ENCODE measurements around the gene TPCN2. TPM values are rescaled to one million over a fixed set of nuclear protein-coding genes. Genes with fewer than 3 reads are reported as not detected.

TPCN2 gene
- total RNA-seq, 6 donors from 2014 or later: 12.5 to 61.8 (median 18.8) TPM

- peak overlapping the region in 2 of 4 donors; percentile 14 to 35 for H3K27ac ChIP-seq
- WGBS, 2 donors: 71 to 95% methylated on average over 1 of the region's 1 CpG
Measured at GRCh38 chr11:69039501-69039900, 9.2 kb upstream of the TPCN2 start.

DNA sequence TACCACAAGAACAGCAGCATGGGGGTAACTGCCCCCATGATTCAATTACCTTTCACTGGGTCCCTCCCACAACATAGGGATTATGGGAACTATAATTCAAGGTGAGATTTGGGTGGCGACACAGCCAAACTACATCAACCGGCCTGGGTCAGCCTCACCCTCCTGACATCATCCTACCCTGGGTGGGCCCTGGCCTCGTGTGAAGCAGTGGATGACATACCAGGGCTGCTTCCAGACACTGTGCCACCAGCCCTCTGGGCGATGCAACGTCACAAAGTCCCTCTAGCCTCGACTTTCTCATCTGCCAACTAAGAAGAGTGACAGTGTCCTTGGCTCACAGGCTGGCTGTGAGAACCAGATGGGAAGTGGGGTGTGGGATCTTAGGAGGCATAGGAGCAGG is 8.7 kb upstream of the TPCN2 start:
- H3K9me3 ChIP-seq: no peaks in the 10 kb centered on the region
- no peak for ATAC-seq (ENCODE audit: low FRiP score in 2 of 2)
- peaks cover 0 to 15% (median 12%) of the 10 kb centered on the region in 4 donors for H3K4me1 ChIP-seq
- no peak for DNase-seq
- no peaks in the 10 kb centered on the region for H3K36me3 ChIP-seq
- H3K4me3 ChIP-seq: no peak overlapping the region
- TF ChIP-seq POLR2AphosphoS5 (IDR thresholded peaks at IDR 0.05): no peak
- no peak for TF ChIP-seq EP300 (IDR thresholded peaks at IDR 0.05)
- no peak for TF ChIP-seq CTCF (IDR thresholded peaks at IDR 0.05)
- TF ChIP-seq POLR2A (IDR thresholded peaks at IDR 0.05): no peak
- WGBS, 2 donors: 83 to 90% methylated on average over 6 of the region's 6 CpGs
- no peak overlapping the region for H3K27ac ChIP-seq
- no peaks in the 10 kb centered on the region for H3K27me3 ChIP-seq

More at GRCh38 chr11:69039501-69039900, 9.2 kb upstream of the TPCN2 start:
- TF ChIP-seq POLR2A (IDR thresholded peaks at IDR 0.05) (no peak), CTCF (IDR thresholded peaks at IDR 0.05) (no peak)
- H3K27me3 ChIP-seq: no peaks in the 10 kb centered on the region
- no peak for ATAC-seq (ENCODE audit: low FRiP score in 2 of 2)
- peaks cover 0 to 13% (median 10%) of the 10 kb centered on the region in 4 donors for H3K4me1 ChIP-seq
- no peak overlapping the region for H3K4me3 ChIP-seq
- H3K9me3 ChIP-seq: no peaks in the 10 kb centered on the region
- DNase-seq: no peak
- no peaks in the 10 kb centered on the region for H3K36me3 ChIP-seq

DNA sequence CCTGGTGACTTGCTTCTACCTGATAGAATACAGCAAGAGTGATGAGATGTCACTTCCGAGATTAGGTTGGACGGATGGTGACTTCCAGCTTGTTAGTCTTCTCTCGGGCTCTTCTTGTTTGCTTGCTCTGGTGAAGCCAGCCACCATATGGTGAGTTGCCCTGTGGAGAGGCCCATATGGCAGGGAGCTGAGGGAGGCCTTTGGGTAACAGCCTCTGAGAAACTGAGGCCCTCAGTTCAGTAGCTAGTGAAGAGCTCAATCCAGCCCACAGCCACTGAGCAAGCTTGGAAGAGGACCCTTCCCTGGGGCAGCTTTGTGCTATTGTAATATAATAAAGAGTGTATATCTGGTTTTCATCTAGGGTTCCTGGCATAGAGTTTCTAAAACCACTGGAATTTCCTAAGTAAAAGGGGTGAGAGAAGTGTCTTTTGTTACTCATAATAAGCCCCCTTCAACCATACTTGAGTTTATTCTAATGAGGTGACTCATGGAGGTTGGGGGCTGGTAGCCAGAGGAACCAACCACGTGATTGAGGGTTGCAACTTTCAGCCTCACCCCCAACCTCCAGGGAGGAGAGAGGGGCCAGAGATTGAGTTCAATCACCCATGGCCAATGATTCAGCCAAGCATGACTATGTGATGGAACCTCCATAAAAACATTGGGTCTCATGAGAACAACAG is 8.0 kb upstream of the TPCN2 start:
- Histone ChIP-seq H3K4me3 (no peak overlapping the region), H3K4me1 (peaks cover 0 to 11% (median 7%) of the 10 kb centered on the region in 4 donors), H3K27me3 (no peaks in the 10 kb centered on the region), H3K36me3 (no peaks in the 10 kb centered on the region), H3K9me3 (no peaks in the 10 kb centered on the region), H3K27ac (no peak overlapping the region)
- DNase-seq (no peak), ATAC-seq (ENCODE audit: low FRiP score in 2 of 2) (no peak)
- TF ChIP-seq POLR2AphosphoS5 (IDR thresholded peaks at IDR 0.05) (no peak), POLR2A (IDR thresholded peaks at IDR 0.05) (no peak)
- WGBS, 2 donors: 71 to 76% methylated on average over 4 of the region's 4 CpGs

DNA sequence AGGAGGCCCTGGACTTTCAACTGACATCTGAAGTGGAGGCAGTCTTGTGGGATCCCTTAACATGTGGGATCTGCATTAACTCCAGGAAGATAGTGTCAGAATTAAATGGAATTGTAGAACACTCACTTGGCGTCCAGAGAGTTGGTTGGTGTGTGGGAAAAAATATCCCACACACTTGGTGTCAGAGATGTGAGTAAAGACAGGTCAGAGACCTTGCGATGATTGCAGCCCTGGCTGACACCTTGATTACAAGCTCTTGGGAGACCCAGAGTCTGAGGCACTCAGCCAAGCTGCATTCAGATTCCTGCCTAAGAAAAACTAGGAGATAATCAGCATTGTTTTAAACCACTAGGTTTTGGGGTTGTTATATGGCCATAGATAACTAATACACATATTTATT is 7.2 kb upstream of the TPCN2 start:
- Histone ChIP-seq H3K9me3 (no peaks in the 10 kb centered on the region), H3K4me1 (peaks cover 0 to 9% (median 7%) of the 10 kb centered on the region in 4 donors), H3K4me3 (no peak overlapping the region), H3K36me3 (no peaks in the 10 kb centered on the region), H3K27me3 (no peaks in the 10 kb centered on the region), H3K27ac (no peak overlapping the region)
- WGBS, 2 donors: 72 to 92% methylated on average over 2 of the region's 2 CpGs
- no peak for DNase-seq
- ATAC-seq (ENCODE audit: low FRiP score in 2 of 2): no peak
- no peak for TF ChIP-seq EP300 (IDR thresholded peaks at IDR 0.05)
- no peak for TF ChIP-seq POLR2AphosphoS5 (IDR thresholded peaks at IDR 0.05)
- no peak for TF ChIP-seq POLR2A (IDR thresholded peaks at IDR 0.05)
- TF ChIP-seq CTCF (IDR thresholded peaks at IDR 0.05): no peak

- H3K36me3 ChIP-seq: no peaks in the 10 kb centered on the region
- WGBS, 2 donors: 24 to 33% methylated on average over 15 of the region's 15 CpGs
- H3K4me3 ChIP-seq: no peak overlapping the region
- TF ChIP-seq CTCF (IDR thresholded peaks at IDR 0.05) (peak; percentile 24 to 53 (median 30)), POLR2AphosphoS5 (IDR thresholded peaks at IDR 0.05) (no peak), EP300 (IDR thresholded peaks at IDR 0.05) (no peak)
- DNase-seq (peak in 1 of 2 donors; percentile 79), ATAC-seq (ENCODE audit: low FRiP score in 2 of 2) (peak in 1 of 2 donors; percentile 74)
- H3K9me3 ChIP-seq: no peaks in the 10 kb centered on the region
- H3K27ac ChIP-seq: peak overlapping the region in 1 of 4 donors; percentile 54
- peaks cover 8 to 15% (median 13%) of the 10 kb centered on the region in 4 donors for H3K4me1 ChIP-seq
- no peaks in the 10 kb centered on the region for H3K27me3 ChIP-seq
Measured at GRCh38 chr11:69044111-69045013, 4.4 kb upstream of the TPCN2 start.

All from upper lobe of left lung (tissue), 6 donors.